HL-60 (cell line): ENCODE measurements around the gene ULK2.

ENCODE experiments used
- CTCF ChIP-seq: IDR thresholded peaks from one replicate; pipeline ENCODE4 v1.5.1; 2011; ENCODE audit warnings: low read length, control low read depth, inconsistent platforms; ENCODE audit not compliant: insufficient read depth
- POLR2AphosphoS5 ChIP-seq: IDR thresholded peaks from 2 replicates; pipeline ENCODE4 v1.6.1; 2012; ENCODE audit warnings: low read depth
- SPI1 ChIP-seq: IDR thresholded peaks from 2 replicates; pipeline ENCODE4 v1.6.1; 2012; ENCODE audit warnings: low read depth, mild to moderate bottlenecking, borderline replicate concordance

- TF ChIP-seq CTCF (no peak), SPI1 (no peak), POLR2AphosphoS5 (no peak)
Measured at GRCh38 chr17:19865021-19865420, 2.7 kb downstream of the ULK2 start.
